Measurements from ENCODE around the gene KCNAB3.

The KCNAB3 gene

GRCh38 chr17:7884581-7885366 lies 44.9 kb downstream of the KCNAB3 start:
- no peak for FAIRE-seq
- DNase-seq (ENCODE audit: insufficient read length): no peak
- no peak for TF ChIP-seq POLR2AphosphoS5 (IDR thresholded peaks at IDR 0.05; ENCODE audit: low read depth, low read length)
- no peak for TF ChIP-seq TAF1 (IDR thresholded peaks at IDR 0.05; ENCODE audit: borderline replicate concordance, low read depth, low read length)
- no peak for TF ChIP-seq POLR2A (IDR thresholded peaks at IDR 0.05; ENCODE audit: low read depth, low read length)

- TF ChIP-seq POLR2A (IDR thresholded peaks at IDR 0.05; ENCODE audit: low read depth, low read length): no peak
- no peak for TF ChIP-seq POLR2AphosphoS5 (IDR thresholded peaks at IDR 0.05; ENCODE audit: low read depth, low read length)
- TF ChIP-seq TAF1 (IDR thresholded peaks at IDR 0.05; ENCODE audit: borderline replicate concordance, low read depth, low read length): no peak
- FAIRE-seq (no peak), DNase-seq (ENCODE audit: insufficient read length) (no peak)
These were observed 45.8 kb downstream of the KCNAB3 start for GRCh38 chr17:7883781-7884386.

- FAIRE-seq: no peak
- no peak for DNase-seq (ENCODE audit: insufficient read length)
- TF ChIP-seq POLR2AphosphoS5 (IDR thresholded peaks at IDR 0.05; ENCODE audit: low read depth, low read length) (no peak), POLR2A (IDR thresholded peaks at IDR 0.05; ENCODE audit: low read depth, low read length) (no peak), TAF1 (IDR thresholded peaks at IDR 0.05; ENCODE audit: borderline replicate concordance, low read depth, low read length) (no peak)
These were observed 47.0 kb downstream of the KCNAB3 start for GRCh38 chr17:7882629-7883028.

- no peak for DNase-seq (ENCODE audit: insufficient read length)
These were observed 47.6 kb downstream of the KCNAB3 start for GRCh38 chr17:7882068-7882467.

GRCh38 chr17:7881276-7882054 lies 48.2 kb downstream of the KCNAB3 start:
- no peak for FAIRE-seq
- TF ChIP-seq POLR2A (IDR thresholded peaks at IDR 0.05; ENCODE audit: low read depth, low read length): no peak
- TF ChIP-seq POLR2AphosphoS5 (IDR thresholded peaks at IDR 0.05; ENCODE audit: low read depth, low read length): no peak
- no peak for TF ChIP-seq TAF1 (IDR thresholded peaks at IDR 0.05; ENCODE audit: borderline replicate concordance, low read depth, low read length)
- DNase-seq (ENCODE audit: insufficient read length): no peak

More at GRCh38 chr17:7882068-7882467, 47.6 kb downstream of the KCNAB3 start:
- peak; percentile 54 for FAIRE-seq
- no peak for TF ChIP-seq POLR2A (IDR thresholded peaks at IDR 0.05; ENCODE audit: low read depth, low read length)
- TF ChIP-seq TAF1 (IDR thresholded peaks at IDR 0.05; ENCODE audit: borderline replicate concordance, low read depth, low read length): no peak
- no peak for TF ChIP-seq POLR2AphosphoS5 (IDR thresholded peaks at IDR 0.05; ENCODE audit: low read depth, low read length)

- DNase-seq (ENCODE audit: insufficient read length): no peak
- FAIRE-seq: no peak
- TF ChIP-seq TAF1 (IDR thresholded peaks at IDR 0.05; ENCODE audit: borderline replicate concordance, low read depth, low read length): no peak
- no peak for TF ChIP-seq POLR2A (IDR thresholded peaks at IDR 0.05; ENCODE audit: low read depth, low read length)
- no peak for TF ChIP-seq POLR2AphosphoS5 (IDR thresholded peaks at IDR 0.05; ENCODE audit: low read depth, low read length)
These were observed 49.4 kb downstream of the KCNAB3 start for GRCh38 chr17:7880076-7880868.

- DNase-seq (ENCODE audit: insufficient read length) (no peak), FAIRE-seq (no peak)
- TF ChIP-seq POLR2AphosphoS5 (IDR thresholded peaks at IDR 0.05; ENCODE audit: low read depth, low read length): no peak
- TF ChIP-seq TAF1 (IDR thresholded peaks at IDR 0.05; ENCODE audit: borderline replicate concordance, low read depth, low read length): no peak
- TF ChIP-seq POLR2A (IDR thresholded peaks at IDR 0.05; ENCODE audit: low read depth, low read length): no peak
These were observed 51.4 kb downstream of the KCNAB3 start for GRCh38 chr17:7878234-7878633.

- TF ChIP-seq TAF1 (IDR thresholded peaks at IDR 0.05; ENCODE audit: borderline replicate concordance, low read depth, low read length): no peak
- TF ChIP-seq POLR2A (IDR thresholded peaks at IDR 0.05; ENCODE audit: low read depth, low read length): no peak
- no peak for TF ChIP-seq POLR2AphosphoS5 (IDR thresholded peaks at IDR 0.05; ENCODE audit: low read depth, low read length)
- FAIRE-seq (no peak), DNase-seq (ENCODE audit: insufficient read length) (no peak)
These were observed 53.8 kb downstream of the KCNAB3 start for GRCh38 chr17:7875804-7876370.

GRCh38 chr17:7873051-7873450 lies 56.6 kb downstream of the KCNAB3 start:
- TF ChIP-seq POLR2AphosphoS5 (IDR thresholded peaks at IDR 0.05; ENCODE audit: low read depth, low read length) (no peak), POLR2A (IDR thresholded peaks at IDR 0.05; ENCODE audit: low read depth, low read length) (0 out of 2 replicates have a peak, but pooled peaks have one; percentile 27)
- FAIRE-seq (no peak), DNase-seq (ENCODE audit: insufficient read length) (no peak)

Data from GM12892 (cell line).